ENCODE data around the gene EDA.

Gene EDA

GRCh38 chrX:69724307-69724706 is 108.4 kb downstream of the EDA start:
- no peak for TF ChIP-seq CTCF (IDR thresholded peaks at IDR 0.05; ENCODE audit: poor library complexity, severe bottlenecking)
- DNase-seq (ENCODE audit: low spot score) (no peak), ATAC-seq (ENCODE audit: low read depth) (no peak)
- no peaks in the 10 kb centered on the region for H3K27me3 ChIP-seq (ENCODE audit: insufficient read depth, poor library complexity, severe bottlenecking)
- H3K9me3 ChIP-seq (ENCODE audit: severe bottlenecking), result no peaks in the 10 kb centered on the region
- H3K27ac ChIP-seq (ENCODE audit: poor library complexity, severe bottlenecking), result no peak overlapping the region
- H3K36me3 ChIP-seq (ENCODE audit: low read depth), result no peaks in the 10 kb centered on the region
- no peak overlapping the region for H3K4me3 ChIP-seq (ENCODE audit: severe bottlenecking)
- no peaks in the 10 kb centered on the region for H3K4me1 ChIP-seq (ENCODE audit: insufficient read depth, poor library complexity, severe bottlenecking)

GRCh38 chrX:69740317-69740716 is 124.4 kb downstream of the EDA start:
- no peak for TF ChIP-seq CTCF (IDR thresholded peaks at IDR 0.05; ENCODE audit: poor library complexity, severe bottlenecking)
- Histone ChIP-seq H3K9me3 (ENCODE audit: severe bottlenecking) (no peaks in the 10 kb centered on the region), H3K4me3 (ENCODE audit: severe bottlenecking) (no peak overlapping the region), H3K36me3 (ENCODE audit: low read depth) (no peaks in the 10 kb centered on the region), H3K27ac (ENCODE audit: poor library complexity, severe bottlenecking) (no peak overlapping the region), H3K4me1 (ENCODE audit: insufficient read depth, poor library complexity, severe bottlenecking) (no peaks in the 10 kb centered on the region), H3K27me3 (ENCODE audit: insufficient read depth, poor library complexity, severe bottlenecking) (no peaks in the 10 kb centered on the region)
- ATAC-seq (ENCODE audit: low read depth) (no peak), DNase-seq (ENCODE audit: low spot score) (no peak)

GRCh38 chrX:69741721-69742120 is 125.8 kb downstream of the EDA start:
- DNase-seq (ENCODE audit: low spot score) (no peak), ATAC-seq (ENCODE audit: low read depth) (no peak)
- no peak for TF ChIP-seq CTCF (IDR thresholded peaks at IDR 0.05; ENCODE audit: poor library complexity, severe bottlenecking)
- Histone ChIP-seq H3K9me3 (ENCODE audit: severe bottlenecking) (no peaks in the 10 kb centered on the region), H3K4me1 (ENCODE audit: insufficient read depth, poor library complexity, severe bottlenecking) (no peaks in the 10 kb centered on the region), H3K27ac (ENCODE audit: poor library complexity, severe bottlenecking) (no peak overlapping the region), H3K36me3 (ENCODE audit: low read depth) (no peaks in the 10 kb centered on the region), H3K4me3 (ENCODE audit: severe bottlenecking) (no peak overlapping the region), H3K27me3 (ENCODE audit: insufficient read depth, poor library complexity, severe bottlenecking) (no peaks in the 10 kb centered on the region)

DNA sequence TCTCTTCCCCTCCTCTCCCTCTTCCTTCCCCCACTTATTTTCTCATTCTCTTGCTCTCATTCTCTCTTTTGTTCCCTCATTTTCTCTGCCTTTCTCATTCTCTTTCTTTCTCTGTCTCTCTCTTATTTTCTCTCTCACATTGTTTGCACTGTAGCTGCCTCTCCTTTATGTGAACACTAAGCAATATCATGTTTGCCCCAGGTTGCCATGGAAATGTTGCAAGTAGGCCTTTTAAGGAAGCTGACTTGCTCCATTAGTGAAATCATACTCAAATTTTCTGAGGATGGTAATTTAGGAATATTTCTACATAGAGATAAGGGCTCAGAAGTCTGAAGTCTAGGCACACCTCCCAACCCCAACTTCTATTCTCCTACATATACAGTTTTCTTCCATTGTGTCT is 130.1 kb downstream of the EDA start:
- DNase-seq (ENCODE audit: low spot score) (no peak), ATAC-seq (ENCODE audit: low read depth) (no peak)
- H3K36me3 ChIP-seq (ENCODE audit: low read depth), result no peaks in the 10 kb centered on the region
- no peak overlapping the region for H3K27ac ChIP-seq (ENCODE audit: poor library complexity, severe bottlenecking)
- TF ChIP-seq CTCF (IDR thresholded peaks at IDR 0.05; ENCODE audit: poor library complexity, severe bottlenecking), result no peak
- H3K4me3 ChIP-seq (ENCODE audit: severe bottlenecking), result no peak overlapping the region
- no peaks in the 10 kb centered on the region for H3K27me3 ChIP-seq (ENCODE audit: insufficient read depth, poor library complexity, severe bottlenecking)
- no peaks in the 10 kb centered on the region for H3K9me3 ChIP-seq (ENCODE audit: severe bottlenecking)
- H3K4me1 ChIP-seq (ENCODE audit: insufficient read depth, poor library complexity, severe bottlenecking), result no peaks in the 10 kb centered on the region

DNA sequence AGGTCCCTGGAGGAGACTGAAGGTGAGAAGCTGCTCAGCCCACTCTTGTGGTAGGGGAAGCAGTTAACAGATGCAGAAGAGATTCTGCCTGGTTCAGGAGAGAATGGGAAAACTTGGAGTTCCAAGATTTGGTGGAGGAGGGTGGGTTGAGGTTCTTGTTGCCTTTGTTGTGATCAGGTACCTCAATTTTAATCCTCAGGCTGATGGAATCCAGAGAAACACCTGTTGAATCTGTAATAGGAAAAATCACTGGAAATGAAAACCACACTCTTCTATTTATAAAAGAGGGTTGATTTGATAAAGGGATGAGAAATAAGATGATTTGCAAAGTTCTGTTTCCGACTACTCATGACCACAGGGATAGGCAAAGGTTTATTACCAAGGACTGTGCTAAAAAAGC is 132.1 kb downstream of the EDA start:
- ATAC-seq (ENCODE audit: low read depth) (no peak), DNase-seq (ENCODE audit: low spot score) (no peak)
- no peaks in the 10 kb centered on the region for H3K4me1 ChIP-seq (ENCODE audit: insufficient read depth, poor library complexity, severe bottlenecking)
- no peak overlapping the region for H3K27ac ChIP-seq (ENCODE audit: poor library complexity, severe bottlenecking)
- H3K36me3 ChIP-seq (ENCODE audit: low read depth), result no peaks in the 10 kb centered on the region
- H3K4me3 ChIP-seq (ENCODE audit: severe bottlenecking), result no peak overlapping the region
- no peak for TF ChIP-seq CTCF (IDR thresholded peaks at IDR 0.05; ENCODE audit: poor library complexity, severe bottlenecking)
- H3K27me3 ChIP-seq (ENCODE audit: insufficient read depth, poor library complexity, severe bottlenecking), result no peaks in the 10 kb centered on the region
- H3K9me3 ChIP-seq (ENCODE audit: severe bottlenecking), result no peaks in the 10 kb centered on the region
